Panc1 (cell line): ENCODE data around the gene MEIS3. TPM values are rescaled to one million over a fixed set of nuclear protein-coding genes. Genes with fewer than 3 reads are reported as not detected.
A peak's percentile ranks its signal among the peaks of the same experiment; 100 is the strongest.

Experiments used
- ATAC-seq: fragments of 200-7000 bp; cut with Tn5 transposase; 2 replicates; pipeline ENCODE4 v1.9.1; 2020; ENCODE audit warnings: mild to moderate bottlenecking, moderate library complexity
- BruUV-seq: library from RNA; stranded (reverse); fragments of 400-500 nt; replicated peaks from 2 replicates; lab custom pipeline; 2021; lab: Mats Ljungman, UMichigan
- CTCF ChIA-PET: fragments of 300-600 bp; sonication (Branson Sonifier 250); formaldehyde crosslinking; loops from one replicate; lab custom pipeline; 2022; ENCODE audit warnings: antibody characterized with exemption; lab: Charles Lee
- POLR2A ChIA-PET: fragments of 300-600 bp; sonication (Branson Sonifier 250); formaldehyde crosslinking; loops from one replicate; lab custom pipeline; 2022; ENCODE audit warnings: antibody characterized with exemption; lab: Charles Lee
- DNase-seq: peaks from one replicate; pipeline ENCODE4 v3.0.0-alpha.2; 2010; ENCODE audit warnings: low read depth, low spot score
- H3K27ac ChIP-seq: 2 replicates; pipeline ENCODE4 v1.5.1; 2011; ENCODE audit warnings: mild to moderate bottlenecking, low read length, inconsistent platforms
- H3K27me3 ChIP-seq: fragments of 200-500 bp; sonication (Bioruptor generic); 2 replicates; pipeline ENCODE4 v1.6.0; 2014; ENCODE audit warnings: low read length, inconsistent platforms; ENCODE audit not compliant: control insufficient read depth, insufficient read depth
- H3K36me3 ChIP-seq: fragments of 200-500 bp; sonication (Bioruptor generic); 2 replicates; pipeline ENCODE4 v1.5.1; 2014; ENCODE audit warnings: inconsistent platforms, mild to moderate bottlenecking, low read length, moderate library complexity; ENCODE audit not compliant: control insufficient read depth, insufficient read depth
- H3K4me1 ChIP-seq: 2 replicates; pipeline ENCODE4 v1.5.1; 2011; ENCODE audit warnings: inconsistent platforms, mild to moderate bottlenecking, low read length, moderate library complexity; ENCODE audit not compliant: control insufficient read depth, insufficient read depth
- H3K4me3 ChIP-seq, 2 experiments: 2 replicates each; pipeline ENCODE4 v1.5.1; 2011 to 2012; ENCODE audit warnings: low read depth in 2 of 2, low read length in 2 of 2, mild to moderate bottlenecking in 2 of 2, inconsistent platforms in 1 of 2, moderate library complexity in 1 of 2
- H3K9me3 ChIP-seq: fragments of 200-500 bp; sonication (Bioruptor generic); 2 replicates; pipeline ENCODE4 v1.5.1; 2014; ENCODE audit warnings: low read depth, mild to moderate bottlenecking, inconsistent platforms, low read length, moderate library complexity; ENCODE audit not compliant: control insufficient read depth, insufficient read depth
- POLR2AphosphoS5 ChIP-seq: IDR thresholded peaks from 2 replicates; pipeline ENCODE4 v1.6.1; 2012; ENCODE audit warnings: mild to moderate bottlenecking, low read depth, low read length, moderate library complexity
- SIN3A ChIP-seq: IDR thresholded peaks from 2 replicates; pipeline ENCODE4 v1.6.1; 2012; ENCODE audit warnings: low read depth, mild to moderate bottlenecking, low read length, moderate library complexity, borderline replicate concordance; ENCODE audit not compliant: insufficient read depth
- TCF7L2 ChIP-seq: IDR thresholded peaks from 2 replicates; pipeline ENCODE4 v1.6.1; 2011; ENCODE audit warnings: mild to moderate bottlenecking, low read depth, low read length, inconsistent platforms
- in situ Hi-C: cut with HindIII; loops from 2 replicates; pipeline ENCODE4 v1.10.0; 2016; ENCODE audit warnings: low sequenced_read_pairs, low pct_unique_long_range_greater_than_20kb
- intact Hi-C: fragments of 100-400 bp; cut with micrococcal nuclease; formaldehyde crosslinking; loops from one replicate; pipeline ENCODE4 v1.10.0; 2022; ENCODE audit not compliant: unreplicated experiment
- total RNA-seq: library from RNA; stranded (reverse); gene quantifications from one replicate; pipeline ENCODE4 v1.2.1, GENCODE V29; 2021; ENCODE audit not compliant: unreplicated experiment
- TF ChIP-seq, protein P1 (sequence below), 2 experiments: IDR thresholded peaks; 2 replicates each; pipeline ENCODE4 v1.6.1; 2011 to 2012; ENCODE audit warnings: low read depth in 2 of 2, control low read depth in 1 of 2, low read length in 1 of 2, mild to moderate bottlenecking in 1 of 2, moderate library complexity in 1 of 2; ENCODE audit not compliant: insufficient read depth in 1 of 2
- TF ChIP-seq, protein P2 (sequence below): fragments of 450-650 bp; IDR thresholded peaks from 2 replicates; pipeline ENCODE4 v1.5.1; 2017; ENCODE audit warnings: mild to moderate bottlenecking

Gene MEIS3
- total RNA-seq, 1 experiment from 2014 or later: 11.3 TPM

DNA sequence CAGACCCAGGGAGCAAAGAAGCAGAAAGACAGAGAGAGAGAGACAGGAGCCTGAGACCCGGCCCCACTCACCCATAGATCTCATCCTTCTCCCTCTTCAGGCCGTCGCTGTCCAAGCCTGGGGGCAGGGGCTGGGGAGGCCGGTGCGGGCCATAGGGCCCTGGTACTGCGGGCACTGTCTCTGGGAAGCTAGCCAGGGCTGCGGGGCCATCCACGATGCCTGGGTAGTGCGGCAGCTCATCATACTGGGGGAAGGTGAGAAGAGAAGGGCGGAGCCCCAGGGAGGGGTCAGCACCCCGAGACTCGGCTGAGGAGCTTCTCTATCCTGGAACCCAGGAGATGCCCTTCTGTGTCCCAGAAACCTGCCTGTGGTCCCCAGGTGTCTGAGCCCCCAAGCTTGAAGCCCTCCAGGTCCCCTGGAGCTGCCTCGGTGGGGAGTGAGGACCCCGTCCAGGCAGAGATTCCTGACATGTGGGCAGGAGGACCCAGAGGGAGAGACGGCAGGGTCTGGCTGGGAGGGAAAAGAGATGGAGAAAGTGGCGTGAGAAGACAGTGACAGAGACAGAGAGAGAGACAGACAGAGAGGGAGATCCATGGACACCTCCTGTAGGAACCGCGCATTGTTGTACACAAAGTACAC, 2.1 kb downstream of the MEIS3 start:
- ATAC-seq: peak; percentile 32
- TSS peak; percentile 46 for BruUV-seq

DNA sequence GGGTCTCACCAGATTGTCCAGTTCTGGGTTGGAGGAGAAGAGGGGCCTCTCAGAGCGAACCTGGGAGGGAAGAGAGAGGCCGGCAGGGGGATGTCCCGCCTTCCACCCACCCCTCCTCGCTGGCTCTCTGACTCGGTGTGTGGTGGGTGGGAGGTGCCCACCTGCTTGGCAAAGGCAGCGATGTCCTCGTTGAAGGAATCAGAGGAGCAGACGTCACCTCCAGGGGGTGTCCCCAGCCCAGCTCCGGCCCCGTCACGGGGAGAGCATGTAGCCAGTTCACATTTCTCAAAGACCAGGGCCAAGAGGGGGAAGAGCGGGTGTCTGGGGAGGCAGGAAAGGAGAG, 2.7 kb downstream of the MEIS3 start:
- peaks cover under 1% of the 10 kb centered on the region; the same call in 1 of the 2 replicates for H3K27me3 ChIP-seq
- no peaks in the 10 kb centered on the region for H3K36me3 ChIP-seq
- intact Hi-C loops (no loop called here), in situ Hi-C loops (no loop called here)
- H3K9me3 ChIP-seq: no peaks in the 10 kb centered on the region
- ChIA-PET CTCF (no interaction called here), POLR2A (interaction anchor here (0.6 kb wide), 1 partner anchor 93 kb away, joined by 3 read pairs; no protein-coding TSS in a partner anchor)
- no peak overlapping the region for H3K4me3 ChIP-seq
- TF ChIP-seq, protein P1, sequence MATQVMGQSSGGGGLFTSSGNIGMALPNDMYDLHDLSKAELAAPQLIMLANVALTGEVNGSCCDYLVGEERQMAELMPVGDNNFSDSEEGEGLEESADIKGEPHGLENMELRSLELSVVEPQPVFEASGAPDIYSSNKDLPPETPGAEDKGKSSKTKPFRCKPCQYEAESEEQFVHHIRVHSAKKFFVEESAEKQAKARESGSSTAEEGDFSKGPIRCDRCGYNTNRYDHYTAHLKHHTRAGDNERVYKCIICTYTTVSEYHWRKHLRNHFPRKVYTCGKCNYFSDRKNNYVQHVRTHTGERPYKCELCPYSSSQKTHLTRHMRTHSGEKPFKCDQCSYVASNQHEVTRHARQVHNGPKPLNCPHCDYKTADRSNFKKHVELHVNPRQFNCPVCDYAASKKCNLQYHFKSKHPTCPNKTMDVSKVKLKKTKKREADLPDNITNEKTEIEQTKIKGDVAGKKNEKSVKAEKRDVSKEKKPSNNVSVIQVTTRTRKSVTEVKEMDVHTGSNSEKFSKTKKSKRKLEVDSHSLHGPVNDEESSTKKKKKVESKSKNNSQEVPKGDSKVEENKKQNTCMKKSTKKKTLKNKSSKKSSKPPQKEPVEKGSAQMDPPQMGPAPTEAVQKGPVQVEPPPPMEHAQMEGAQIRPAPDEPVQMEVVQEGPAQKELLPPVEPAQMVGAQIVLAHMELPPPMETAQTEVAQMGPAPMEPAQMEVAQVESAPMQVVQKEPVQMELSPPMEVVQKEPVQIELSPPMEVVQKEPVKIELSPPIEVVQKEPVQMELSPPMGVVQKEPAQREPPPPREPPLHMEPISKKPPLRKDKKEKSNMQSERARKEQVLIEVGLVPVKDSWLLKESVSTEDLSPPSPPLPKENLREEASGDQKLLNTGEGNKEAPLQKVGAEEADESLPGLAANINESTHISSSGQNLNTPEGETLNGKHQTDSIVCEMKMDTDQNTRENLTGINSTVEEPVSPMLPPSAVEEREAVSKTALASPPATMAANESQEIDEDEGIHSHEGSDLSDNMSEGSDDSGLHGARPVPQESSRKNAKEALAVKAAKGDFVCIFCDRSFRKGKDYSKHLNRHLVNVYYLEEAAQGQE (IDR thresholded peaks at IDR 0.05; ENCODE audit: insufficient read depth in 1 of 2, low read depth in 2 of 2, low read length in 1 of 2): no peak
- TF ChIP-seq SIN3A (no peak), TCF7L2 (no peak), POLR2AphosphoS5 (no peak)
- TF ChIP-seq, protein P2, sequence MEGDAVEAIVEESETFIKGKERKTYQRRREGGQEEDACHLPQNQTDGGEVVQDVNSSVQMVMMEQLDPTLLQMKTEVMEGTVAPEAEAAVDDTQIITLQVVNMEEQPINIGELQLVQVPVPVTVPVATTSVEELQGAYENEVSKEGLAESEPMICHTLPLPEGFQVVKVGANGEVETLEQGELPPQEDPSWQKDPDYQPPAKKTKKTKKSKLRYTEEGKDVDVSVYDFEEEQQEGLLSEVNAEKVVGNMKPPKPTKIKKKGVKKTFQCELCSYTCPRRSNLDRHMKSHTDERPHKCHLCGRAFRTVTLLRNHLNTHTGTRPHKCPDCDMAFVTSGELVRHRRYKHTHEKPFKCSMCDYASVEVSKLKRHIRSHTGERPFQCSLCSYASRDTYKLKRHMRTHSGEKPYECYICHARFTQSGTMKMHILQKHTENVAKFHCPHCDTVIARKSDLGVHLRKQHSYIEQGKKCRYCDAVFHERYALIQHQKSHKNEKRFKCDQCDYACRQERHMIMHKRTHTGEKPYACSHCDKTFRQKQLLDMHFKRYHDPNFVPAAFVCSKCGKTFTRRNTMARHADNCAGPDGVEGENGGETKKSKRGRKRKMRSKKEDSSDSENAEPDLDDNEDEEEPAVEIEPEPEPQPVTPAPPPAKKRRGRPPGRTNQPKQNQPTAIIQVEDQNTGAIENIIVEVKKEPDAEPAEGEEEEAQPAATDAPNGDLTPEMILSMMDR: no peak
- no peak overlapping the region for H3K27ac ChIP-seq
- H3K4me1 ChIP-seq: peaks cover 4% of the 10 kb centered on the region
- no peak for ATAC-seq
- BruUV-seq: no TSS peak
- DNase-seq: no peak

More for the DNA sequence above, 2.1 kb downstream of the MEIS3 start:
- Histone ChIP-seq H3K36me3 (no peaks in the 10 kb centered on the region), H3K4me3 (0 out of 4 replicates have a peak overlapping the region, but pooled peaks of 1 of the 2 experiments have one; percentile 39), H3K9me3 (no peaks in the 10 kb centered on the region), H3K4me1 (peaks cover 4% of the 10 kb centered on the region), H3K27me3 (peaks cover 2% of the 10 kb centered on the region; the same call in 1 of the 2 replicates), H3K27ac (no peak overlapping the region)
- intact Hi-C loops (no loop called here), in situ Hi-C loops (no loop called here)
- TF ChIP-seq SIN3A (no peak), POLR2AphosphoS5 (no peak), TCF7L2 (no peak)
- TF ChIP-seq, protein P1 (IDR thresholded peaks at IDR 0.05; ENCODE audit: insufficient read depth in 1 of 2, low read depth in 2 of 2, low read length in 1 of 2): no peak; a peak in 1 of 4 replicates
- TF ChIP-seq, protein P2: no peak
- ChIA-PET POLR2A (interaction anchor here (0.6 kb wide), 1 partner anchor 92 kb away, joined by 3 read pairs; no protein-coding TSS in a partner anchor), CTCF (no interaction called here)
- no peak for DNase-seq
